Measurements from ENCODE around the gene HPSE2. TPM values are rescaled to one million over a fixed set of nuclear protein-coding genes. Genes with fewer than 3 reads are reported as not detected.

The HPSE2 gene
- total and polyA plus RNA-seq, 2 experiments from 2014 or later, result 0.10 to 0.24 TPM

DNA sequence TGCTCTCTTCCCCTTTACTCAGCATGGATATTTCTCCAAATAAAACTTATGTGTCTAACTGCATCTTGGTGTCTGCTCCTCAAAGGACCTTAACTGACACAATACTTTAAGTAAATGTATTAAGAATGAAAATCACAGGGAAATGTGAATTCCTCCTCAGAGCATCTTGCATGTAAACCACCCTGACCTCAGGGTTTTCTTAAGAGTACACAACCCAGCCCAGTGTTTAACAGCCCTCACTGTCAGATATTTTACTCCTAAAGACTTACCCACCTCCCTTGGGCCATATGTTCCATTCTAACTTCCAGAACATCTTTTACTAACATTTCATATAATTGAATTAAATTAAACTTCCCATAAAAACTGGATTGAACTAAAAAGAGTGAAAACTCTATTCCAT lies 315.3 kb downstream of the HPSE2 start (continued):
- TF ChIP-seq NANOG (IDR thresholded peaks at IDR 0.05; ENCODE audit: borderline replicate concordance), result no peak
- no peak for TF ChIP-seq CREB1 (CRISPR knock-in tag; IDR thresholded peaks at IDR 0.05; ENCODE audit: low read depth)
- TF ChIP-seq, protein P1, sequence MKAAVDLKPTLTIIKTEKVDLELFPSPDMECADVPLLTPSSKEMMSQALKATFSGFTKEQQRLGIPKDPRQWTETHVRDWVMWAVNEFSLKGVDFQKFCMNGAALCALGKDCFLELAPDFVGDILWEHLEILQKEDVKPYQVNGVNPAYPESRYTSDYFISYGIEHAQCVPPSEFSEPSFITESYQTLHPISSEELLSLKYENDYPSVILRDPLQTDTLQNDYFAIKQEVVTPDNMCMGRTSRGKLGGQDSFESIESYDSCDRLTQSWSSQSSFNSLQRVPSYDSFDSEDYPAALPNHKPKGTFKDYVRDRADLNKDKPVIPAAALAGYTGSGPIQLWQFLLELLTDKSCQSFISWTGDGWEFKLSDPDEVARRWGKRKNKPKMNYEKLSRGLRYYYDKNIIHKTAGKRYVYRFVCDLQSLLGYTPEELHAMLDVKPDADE (IDR thresholded peaks at IDR 0.05), result no peak

DNA sequence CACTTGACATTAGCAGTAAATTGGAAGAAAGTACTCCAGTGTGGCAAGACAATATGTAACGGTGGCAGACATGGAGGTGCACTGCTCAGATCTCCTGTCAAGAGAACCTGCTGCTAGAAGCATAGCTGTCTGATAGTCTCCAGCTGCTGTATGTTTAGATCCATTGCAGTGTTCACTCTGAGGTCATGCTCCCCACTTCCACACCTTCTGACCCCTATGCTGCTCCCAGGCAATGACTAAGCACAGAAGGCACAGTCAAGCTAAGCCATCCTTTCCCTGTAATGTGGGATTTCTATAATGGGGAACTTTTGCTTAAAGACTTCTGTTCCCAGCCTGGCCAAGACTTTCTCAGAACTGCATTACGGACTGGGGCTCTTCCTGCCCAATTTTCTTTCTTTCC lies 315.8 kb downstream of the HPSE2 start:
- ATAC-seq (no peak), DNase-seq (ENCODE audit: low spot score) (no peak)
- Histone ChIP-seq H3K4me2 (no peak overlapping the region), H3K9me2 (ENCODE audit: insufficient read depth) (no peaks in the 10 kb centered on the region), H3K4me3 (no peak overlapping the region), H3K27ac (ENCODE audit: low read depth) (no peak overlapping the region), H3K36me3 (ENCODE audit: insufficient read depth) (no peaks in the 10 kb centered on the region), H3K27me3 (ENCODE audit: insufficient read depth) (no peaks in the 10 kb centered on the region), H3F3A (replicated peaks; ENCODE audit: low read depth) (no peaks in the 10 kb centered on the region), H4K20me1 (replicated peaks; ENCODE audit: insufficient read depth) (no peaks in the 10 kb centered on the region), H3K4me1 (ENCODE audit: insufficient read depth) (0 out of 2 replicates have a peak, but pooled peaks cover 4% of the 10 kb centered on the region), H3K79me2 (replicated peaks; ENCODE audit: insufficient read depth) (no peaks in the 10 kb centered on the region), H2AFZ (no peak overlapping the region)
- Mint-ChIP-seq H3K27me3 (ENCODE audit: insufficient read depth, low read depth, poor library complexity) (peaks cover 4% of the 10 kb centered on the region), H3K36me3 (ENCODE audit: low read depth) (no peaks in the 10 kb centered on the region), H3K4me1 (peaks cover 9% of the 10 kb centered on the region; the same call in 2 of the 3 replicates), H3K27ac (no peak overlapping the region), H3K9me3 (no peaks in the 10 kb centered on the region), H3K4me3 (no peak overlapping the region)
- no peak for TF ChIP-seq EZH2phosphoT487 (IDR thresholded peaks at IDR 0.05; ENCODE audit: unreplicated experiment)
- TF ChIP-seq JUNB (IDR thresholded peaks at IDR 0.05; ENCODE audit: unreplicated experiment), result no peak
- TF ChIP-seq, protein P1 (IDR thresholded peaks at IDR 0.05), result no peak
- TF ChIP-seq ZNF114 (CRISPR knock-in tag; IDR thresholded peaks at IDR 0.05), result no peak
- TF ChIP-seq POLR2AphosphoS5 (IDR thresholded peaks at IDR 0.05; ENCODE audit: low read depth), result no peak
- TF ChIP-seq, protein P2, sequence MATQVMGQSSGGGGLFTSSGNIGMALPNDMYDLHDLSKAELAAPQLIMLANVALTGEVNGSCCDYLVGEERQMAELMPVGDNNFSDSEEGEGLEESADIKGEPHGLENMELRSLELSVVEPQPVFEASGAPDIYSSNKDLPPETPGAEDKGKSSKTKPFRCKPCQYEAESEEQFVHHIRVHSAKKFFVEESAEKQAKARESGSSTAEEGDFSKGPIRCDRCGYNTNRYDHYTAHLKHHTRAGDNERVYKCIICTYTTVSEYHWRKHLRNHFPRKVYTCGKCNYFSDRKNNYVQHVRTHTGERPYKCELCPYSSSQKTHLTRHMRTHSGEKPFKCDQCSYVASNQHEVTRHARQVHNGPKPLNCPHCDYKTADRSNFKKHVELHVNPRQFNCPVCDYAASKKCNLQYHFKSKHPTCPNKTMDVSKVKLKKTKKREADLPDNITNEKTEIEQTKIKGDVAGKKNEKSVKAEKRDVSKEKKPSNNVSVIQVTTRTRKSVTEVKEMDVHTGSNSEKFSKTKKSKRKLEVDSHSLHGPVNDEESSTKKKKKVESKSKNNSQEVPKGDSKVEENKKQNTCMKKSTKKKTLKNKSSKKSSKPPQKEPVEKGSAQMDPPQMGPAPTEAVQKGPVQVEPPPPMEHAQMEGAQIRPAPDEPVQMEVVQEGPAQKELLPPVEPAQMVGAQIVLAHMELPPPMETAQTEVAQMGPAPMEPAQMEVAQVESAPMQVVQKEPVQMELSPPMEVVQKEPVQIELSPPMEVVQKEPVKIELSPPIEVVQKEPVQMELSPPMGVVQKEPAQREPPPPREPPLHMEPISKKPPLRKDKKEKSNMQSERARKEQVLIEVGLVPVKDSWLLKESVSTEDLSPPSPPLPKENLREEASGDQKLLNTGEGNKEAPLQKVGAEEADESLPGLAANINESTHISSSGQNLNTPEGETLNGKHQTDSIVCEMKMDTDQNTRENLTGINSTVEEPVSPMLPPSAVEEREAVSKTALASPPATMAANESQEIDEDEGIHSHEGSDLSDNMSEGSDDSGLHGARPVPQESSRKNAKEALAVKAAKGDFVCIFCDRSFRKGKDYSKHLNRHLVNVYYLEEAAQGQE (IDR thresholded peaks at IDR 0.05; ENCODE audit: unreplicated experiment), result no peak
- no peak for TF ChIP-seq EZH2 (IDR thresholded peaks at IDR 0.05; ENCODE audit: low read depth, unreplicated experiment)
- TF ChIP-seq CREB1 (CRISPR knock-in tag; IDR thresholded peaks at IDR 0.05; ENCODE audit: low read depth), result no peak
- no peak for TF ChIP-seq STAT1 (IDR thresholded peaks at IDR 0.05; ENCODE audit: unreplicated experiment)
- no peak for TF ChIP-seq NANOG (IDR thresholded peaks at IDR 0.05; ENCODE audit: borderline replicate concordance)
- TF ChIP-seq, protein P3, sequence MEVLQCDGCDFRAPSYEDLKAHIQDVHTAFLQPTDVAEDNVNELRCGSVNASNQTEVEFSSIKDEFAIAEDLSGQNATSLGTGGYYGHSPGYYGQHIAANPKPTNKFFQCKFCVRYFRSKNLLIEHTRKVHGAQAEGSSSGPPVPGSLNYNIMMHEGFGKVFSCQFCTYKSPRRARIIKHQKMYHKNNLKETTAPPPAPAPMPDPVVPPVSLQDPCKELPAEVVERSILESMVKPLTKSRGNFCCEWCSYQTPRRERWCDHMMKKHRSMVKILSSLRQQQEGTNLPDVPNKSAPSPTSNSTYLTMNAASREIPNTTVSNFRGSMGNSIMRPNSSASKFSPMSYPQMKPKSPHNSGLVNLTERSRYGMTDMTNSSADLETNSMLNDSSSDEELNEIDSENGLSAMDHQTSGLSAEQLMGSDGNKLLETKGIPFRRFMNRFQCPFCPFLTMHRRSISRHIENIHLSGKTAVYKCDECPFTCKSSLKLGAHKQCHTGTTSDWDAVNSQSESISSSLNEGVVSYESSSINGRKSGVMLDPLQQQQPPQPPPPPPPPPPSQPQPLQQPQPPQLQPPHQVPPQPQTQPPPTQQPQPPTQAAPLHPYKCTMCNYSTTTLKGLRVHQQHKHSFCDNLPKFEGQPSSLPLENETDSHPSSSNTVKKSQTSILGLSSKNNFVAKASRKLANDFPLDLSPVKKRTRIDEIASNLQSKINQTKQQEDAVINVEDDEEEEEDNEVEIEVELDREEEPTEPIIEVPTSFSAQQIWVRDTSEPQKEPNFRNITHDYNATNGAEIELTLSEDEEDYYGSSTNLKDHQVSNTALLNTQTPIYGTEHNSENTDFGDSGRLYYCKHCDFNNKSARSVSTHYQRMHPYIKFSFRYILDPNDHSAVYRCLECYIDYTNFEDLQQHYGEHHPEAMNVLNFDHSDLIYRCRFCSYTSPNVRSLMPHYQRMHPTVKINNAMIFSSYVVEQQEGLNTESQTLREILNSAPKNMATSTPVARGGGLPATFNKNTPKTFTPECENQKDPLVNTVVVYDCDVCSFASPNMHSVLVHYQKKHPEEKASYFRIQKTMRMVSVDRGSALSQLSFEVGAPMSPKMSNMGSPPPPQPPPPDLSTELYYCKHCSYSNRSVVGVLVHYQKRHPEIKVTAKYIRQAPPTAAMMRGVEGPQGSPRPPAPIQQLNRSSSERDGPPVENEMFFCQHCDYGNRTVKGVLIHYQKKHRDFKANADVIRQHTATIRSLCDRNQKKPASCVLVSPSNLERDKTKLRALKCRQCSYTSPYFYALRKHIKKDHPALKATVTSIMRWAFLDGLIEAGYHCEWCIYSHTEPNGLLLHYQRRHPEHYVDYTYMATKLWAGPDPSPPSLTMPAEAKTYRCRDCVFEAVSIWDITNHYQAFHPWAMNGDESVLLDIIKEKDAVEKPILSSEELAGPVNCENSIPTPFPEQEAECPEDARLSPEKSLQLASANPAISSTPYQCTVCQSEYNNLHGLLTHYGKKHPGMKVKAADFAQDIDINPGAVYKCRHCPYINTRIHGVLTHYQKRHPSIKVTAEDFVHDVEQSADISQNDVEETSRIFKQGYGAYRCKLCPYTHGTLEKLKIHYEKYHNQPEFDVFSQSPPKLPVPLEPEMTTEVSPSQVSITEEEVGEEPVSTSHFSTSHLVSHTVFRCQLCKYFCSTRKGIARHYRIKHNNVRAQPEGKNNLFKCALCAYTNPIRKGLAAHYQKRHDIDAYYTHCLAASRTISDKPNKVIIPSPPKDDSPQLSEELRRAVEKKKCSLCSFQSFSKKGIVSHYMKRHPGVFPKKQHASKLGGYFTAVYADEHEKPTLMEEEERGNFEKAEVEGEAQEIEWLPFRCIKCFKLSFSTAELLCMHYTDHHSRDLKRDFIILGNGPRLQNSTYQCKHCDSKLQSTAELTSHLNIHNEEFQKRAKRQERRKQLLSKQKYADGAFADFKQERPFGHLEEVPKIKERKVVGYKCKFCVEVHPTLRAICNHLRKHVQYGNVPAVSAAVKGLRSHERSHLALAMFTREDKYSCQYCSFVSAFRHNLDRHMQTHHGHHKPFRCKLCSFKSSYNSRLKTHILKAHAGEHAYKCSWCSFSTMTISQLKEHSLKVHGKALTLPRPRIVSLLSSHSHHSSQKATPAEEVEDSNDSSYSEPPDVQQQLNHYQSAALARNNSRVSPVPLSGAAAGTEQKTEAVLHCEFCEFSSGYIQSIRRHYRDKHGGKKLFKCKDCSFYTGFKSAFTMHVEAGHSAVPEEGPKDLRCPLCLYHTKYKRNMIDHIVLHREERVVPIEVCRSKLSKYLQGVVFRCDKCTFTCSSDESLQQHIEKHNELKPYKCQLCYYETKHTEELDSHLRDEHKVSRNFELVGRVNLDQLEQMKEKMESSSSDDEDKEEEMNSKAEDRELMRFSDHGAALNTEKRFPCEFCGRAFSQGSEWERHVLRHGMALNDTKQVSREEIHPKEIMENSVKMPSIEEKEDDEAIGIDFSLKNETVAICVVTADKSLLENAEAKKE (CRISPR knock-in tag; IDR thresholded peaks at IDR 0.05), result no peak

Measured in GM23338 (cell line).